CD4-positive, alpha-beta T cell treated with Interleukin-2 at 100 ng/mL for 4 hours (primary cell): ENCODE measurements around the gene ECHS1.
A peak's percentile ranks its signal among the peaks of the same experiment; 100 is the strongest.
"Not testable (repeated sequence)": the region's sequence is repeated elsewhere in the genome, so short reads cannot be mapped to it uniquely, and the experiment has no call there.

ENCODE experiments used
- DNase-seq: peaks from one replicate; pipeline ENCODE4 v3.0.0-alpha.2; 2020; ENCODE audit warnings: low spot score

Gene ECHS1

DNA sequence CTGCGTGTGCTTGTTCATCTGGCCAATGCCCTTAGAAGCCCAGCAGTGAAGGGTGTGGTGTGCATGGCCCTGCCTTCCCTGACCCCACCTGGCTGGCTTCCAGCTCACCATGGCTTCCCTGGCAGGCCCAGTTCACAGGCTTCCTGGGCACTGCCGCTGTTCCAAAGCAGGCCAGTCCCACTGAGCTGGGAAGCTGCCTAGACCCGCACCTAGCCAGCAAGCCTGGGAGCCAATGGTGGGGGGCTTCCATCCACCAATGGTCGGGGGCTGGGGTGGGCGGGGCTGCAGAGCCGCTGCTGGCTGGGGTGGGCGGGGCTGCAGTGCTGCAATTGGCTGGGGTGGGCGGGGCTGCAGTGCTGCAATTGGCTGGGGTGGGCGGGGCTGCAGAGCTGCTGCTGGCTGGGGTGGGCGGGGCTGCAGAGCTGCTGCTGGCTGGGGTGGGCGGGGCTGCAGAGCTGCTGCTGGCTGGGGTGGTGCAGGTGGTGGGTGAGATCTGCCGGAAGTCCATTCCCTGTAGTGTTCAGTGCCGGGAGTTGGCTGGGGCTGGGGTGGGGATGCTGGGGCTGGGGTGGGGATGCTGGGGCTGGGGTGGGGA lies 48.9 kb downstream of the ECHS1 start:
- DNase-seq: peak; percentile 63

DNA sequence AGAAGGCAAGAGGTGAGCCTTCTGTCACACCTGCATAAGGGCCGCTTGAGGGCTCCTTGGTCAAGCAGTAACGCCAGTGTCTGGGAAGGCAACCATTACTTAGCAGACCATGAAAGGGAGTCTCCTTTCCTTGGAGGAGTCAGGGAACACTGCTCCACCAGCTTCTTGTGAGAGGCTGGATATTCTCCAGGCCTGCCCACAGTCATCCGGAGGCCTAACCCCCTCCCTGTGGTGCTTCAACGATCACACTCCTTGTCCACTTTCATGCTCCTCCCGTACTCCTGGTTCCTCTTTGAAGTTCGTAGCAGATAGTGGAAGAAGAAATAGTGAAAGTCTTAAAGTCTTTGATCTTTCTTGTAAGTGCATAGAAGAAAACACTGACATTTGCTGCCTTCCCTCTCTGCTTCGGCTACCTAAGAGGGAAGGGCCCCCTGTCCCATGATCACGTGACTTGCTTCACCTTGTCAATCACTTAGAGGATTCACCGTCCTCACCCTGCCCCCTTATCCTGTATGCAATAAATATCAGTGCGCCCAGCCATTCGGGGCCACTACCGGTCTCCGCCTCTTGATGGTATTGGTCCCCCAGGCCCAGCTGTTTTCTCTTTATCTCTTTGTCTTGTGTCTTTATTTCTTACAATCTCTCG lies 51.0 kb downstream of the ECHS1 start:
- DNase-seq: not testable (repeated sequence)

DNA sequence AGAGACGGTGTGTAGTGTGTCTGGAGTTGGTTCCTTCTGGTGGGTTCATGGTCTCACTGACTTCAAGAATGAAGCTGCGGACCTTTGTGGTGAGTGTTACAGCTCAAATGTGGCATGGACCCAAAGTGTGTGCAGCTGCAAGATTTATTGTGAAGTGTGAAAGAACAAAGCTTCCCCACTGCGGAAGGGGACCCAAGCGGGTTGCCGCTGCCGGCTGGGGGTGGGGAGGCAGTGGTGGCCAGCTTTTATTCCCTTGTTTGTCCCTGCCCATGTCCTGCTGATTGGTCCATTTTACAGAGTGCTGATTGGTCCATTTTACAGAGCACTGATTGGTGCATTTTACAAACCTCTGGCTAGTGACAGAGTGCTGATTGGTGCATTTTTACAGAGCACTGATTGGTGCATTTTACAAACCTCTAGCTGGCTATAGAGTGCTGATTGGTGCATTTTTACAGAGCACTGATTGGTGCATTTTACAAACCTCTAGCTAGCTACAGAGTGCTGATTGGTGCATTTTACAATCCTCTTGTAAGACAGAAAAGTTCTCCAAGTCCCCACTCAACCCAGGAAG lies 52.2 kb downstream of the ECHS1 start:
- DNase-seq: not testable (repeated sequence)

DNA sequence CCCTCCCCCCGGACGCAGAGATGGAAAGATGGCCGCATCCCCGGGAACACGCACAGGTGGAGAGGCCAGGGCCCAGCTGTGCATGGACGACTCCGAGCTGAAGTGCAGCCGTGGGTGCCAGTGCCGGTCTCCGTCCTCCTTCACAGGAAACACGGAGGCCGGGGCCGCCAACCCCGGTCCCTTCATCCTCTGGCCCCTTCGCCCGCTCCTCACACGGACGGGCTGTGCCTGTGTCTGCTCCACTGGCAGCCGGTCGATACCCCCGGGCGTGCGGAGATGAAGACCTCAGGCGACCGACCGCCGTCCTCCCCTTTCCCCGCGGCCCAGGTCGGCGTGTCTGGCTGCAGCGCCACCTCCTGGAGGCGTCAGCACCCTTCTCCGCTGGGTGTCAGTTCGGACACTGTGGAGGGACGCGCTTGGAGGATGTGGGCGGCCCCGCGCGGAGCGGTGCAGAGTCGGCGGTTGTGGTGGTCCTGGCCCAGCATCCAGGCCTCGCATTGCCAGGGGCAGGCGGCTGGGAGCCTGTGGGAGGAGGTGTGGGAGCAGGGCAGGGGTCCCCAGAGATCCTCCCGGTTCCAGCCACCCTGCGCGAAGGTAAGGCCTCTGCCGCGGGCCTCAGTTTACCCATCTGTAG lies 54.5 kb downstream of the ECHS1 start:
- DNase-seq: peak; percentile 73

DNA sequence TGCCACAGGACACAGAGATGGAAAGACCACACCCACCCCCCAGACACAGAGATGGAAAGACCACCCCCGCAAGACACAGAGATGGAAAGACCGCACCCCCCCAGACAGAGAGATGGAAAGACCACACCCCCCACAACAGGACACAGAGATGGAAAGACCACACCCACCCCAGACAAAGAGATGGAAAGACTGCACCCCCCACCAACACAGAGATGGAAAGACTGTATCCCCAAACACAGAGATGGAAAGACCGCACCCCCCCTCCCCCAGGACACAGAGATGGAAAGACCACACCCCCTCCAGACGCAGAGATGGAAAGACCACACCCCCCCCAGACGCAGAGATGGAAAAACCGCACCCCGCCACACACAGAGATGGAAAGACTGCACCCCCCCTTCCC lies 56.4 kb downstream of the ECHS1 start:
- DNase-seq: no peak

DNA sequence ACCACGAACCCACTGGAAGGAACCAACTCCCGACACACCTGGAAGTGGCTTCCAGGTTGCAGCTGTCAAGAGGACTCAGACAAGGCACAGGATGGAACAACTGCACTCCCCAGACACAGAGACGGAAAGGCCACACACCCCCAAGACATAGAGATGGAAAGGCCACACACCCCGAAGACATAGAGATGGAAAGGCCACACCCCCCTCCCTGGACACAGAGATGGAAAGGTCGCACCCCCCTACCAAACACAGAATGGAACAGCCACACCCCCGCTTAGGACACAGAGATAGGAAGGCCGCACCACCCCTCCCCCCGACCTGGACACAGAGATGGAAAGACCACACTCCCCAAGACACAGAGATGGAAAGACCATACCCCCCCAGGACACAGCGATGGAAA lies 56.9 kb downstream of the ECHS1 start:
- DNase-seq: no peak

DNA sequence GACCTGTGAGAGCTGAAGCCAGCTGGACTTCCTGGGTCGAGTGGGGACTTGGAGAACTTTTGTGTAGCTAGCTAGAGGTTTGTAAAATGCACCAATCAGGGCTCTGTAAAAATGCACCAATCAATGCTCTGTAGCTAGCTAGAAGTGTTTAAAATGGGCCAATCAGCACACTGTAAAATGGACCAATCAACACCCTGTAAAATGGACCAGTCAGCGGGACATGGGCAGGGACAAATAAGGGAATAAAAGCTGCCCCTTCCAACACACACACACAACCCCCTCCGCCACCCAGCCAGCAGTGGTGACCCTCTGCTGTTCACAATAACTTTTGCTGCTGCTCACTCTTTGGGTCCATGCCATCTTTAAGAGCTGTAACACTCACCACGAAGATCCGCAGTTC lies 57.3 kb downstream of the ECHS1 start:
- no peak for DNase-seq

DNA sequence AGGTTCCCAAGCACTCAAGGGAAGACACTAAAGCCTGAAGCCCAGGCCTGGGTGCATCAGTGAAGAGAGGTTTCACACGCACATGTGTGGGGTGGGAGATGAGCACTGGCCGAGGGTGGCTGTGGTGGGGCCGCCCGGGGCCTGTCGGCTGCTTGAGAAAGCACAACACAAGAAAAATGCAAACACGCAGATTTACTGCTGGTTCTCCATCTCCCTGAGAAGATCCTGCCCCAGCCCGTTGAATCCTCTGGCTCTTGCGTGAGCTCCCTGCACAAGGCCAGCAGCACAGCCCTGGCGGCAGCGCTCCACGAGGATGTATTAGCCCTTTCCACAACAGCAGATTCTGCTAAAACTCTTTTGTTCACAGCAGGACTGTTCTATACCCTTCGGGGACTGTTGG lies 58.2 kb downstream of the ECHS1 start:
- no peak for DNase-seq

DNA sequence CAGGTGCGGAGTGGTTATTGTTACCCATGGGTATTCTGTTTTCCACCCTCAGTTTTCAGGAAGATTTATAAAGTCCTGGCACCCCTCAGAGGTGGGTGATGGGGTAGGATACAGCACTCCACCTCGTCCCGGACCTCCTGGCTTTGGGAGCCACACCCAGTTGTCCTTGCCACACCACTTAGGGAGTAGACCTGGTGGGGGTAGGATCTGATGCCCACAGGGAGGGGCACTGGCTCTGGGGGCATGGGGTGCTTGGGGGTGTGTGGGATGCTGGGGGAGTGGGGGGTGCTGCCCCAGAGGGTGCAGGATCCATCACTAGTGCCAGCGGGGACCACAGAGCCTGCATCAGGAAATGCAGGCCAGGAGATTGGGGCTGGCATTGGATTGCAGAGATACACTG lies 60.0 kb downstream of the ECHS1 start:
- DNase-seq: no peak

DNA sequence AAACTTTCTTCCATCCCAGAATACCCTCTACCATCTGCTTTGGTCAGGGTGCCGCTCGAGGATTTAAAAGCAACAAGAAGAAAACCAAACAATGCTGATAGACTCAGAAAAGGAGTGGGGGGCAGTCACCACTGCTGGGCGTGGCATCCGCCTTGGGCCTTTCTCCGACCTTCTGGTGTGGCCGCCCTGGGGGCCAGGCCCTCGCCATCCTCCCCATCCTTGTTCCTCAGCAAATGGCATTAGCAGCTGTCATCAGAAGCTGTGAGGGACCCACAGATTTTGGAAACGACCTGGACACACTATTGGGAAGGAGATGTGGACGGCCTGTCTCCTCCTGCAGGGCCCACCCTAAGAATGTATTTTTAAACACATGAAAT lies 60.4 kb downstream of the ECHS1 start:
- no peak for DNase-seq
